Measurements from ENCODE around the gene CREB5.

CREB5 gene

DNA sequence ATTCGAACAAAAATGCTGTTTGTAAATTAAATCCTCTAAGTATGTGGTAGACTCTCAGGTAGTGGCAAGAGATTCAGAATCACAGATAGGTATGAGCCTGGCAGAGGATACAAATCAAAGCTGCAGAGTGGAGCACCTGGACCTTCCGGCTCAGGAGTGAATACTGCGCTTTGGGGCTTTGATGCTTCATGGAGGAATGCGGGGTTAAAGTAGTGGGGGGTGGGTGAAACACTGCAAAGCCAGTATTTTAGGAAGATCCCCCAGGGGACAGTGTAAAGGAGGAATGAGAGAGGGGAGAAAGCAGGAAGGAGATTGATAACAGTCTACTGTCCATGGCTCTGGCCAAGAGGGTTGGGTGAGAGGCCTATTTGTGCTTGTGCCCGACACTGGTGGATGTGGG lies 43.2 kb downstream of the CREB5 start:
- TF ChIP-seq, protein P1, sequence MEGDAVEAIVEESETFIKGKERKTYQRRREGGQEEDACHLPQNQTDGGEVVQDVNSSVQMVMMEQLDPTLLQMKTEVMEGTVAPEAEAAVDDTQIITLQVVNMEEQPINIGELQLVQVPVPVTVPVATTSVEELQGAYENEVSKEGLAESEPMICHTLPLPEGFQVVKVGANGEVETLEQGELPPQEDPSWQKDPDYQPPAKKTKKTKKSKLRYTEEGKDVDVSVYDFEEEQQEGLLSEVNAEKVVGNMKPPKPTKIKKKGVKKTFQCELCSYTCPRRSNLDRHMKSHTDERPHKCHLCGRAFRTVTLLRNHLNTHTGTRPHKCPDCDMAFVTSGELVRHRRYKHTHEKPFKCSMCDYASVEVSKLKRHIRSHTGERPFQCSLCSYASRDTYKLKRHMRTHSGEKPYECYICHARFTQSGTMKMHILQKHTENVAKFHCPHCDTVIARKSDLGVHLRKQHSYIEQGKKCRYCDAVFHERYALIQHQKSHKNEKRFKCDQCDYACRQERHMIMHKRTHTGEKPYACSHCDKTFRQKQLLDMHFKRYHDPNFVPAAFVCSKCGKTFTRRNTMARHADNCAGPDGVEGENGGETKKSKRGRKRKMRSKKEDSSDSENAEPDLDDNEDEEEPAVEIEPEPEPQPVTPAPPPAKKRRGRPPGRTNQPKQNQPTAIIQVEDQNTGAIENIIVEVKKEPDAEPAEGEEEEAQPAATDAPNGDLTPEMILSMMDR (conservative IDR thresholded peaks at IDR 0.05): no peak

DNA sequence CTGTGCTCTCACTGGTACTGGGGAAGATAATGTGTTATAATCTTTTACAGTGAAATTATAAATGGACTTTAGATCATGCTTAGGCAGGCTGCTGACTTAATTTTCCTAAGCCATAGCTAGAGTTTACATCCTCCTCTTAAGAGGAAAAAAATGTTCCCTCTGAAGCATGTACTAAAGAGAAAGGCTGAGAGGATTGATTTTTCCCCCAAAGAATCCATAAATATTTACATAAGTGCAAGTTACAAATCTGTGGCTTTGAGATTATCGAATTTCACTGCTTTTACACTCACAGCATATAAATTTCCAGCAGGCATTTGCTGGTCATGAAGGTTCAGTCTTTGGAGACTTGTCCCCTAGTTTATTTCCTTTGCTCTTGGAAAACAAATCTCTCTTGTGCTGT lies 43.7 kb downstream of the CREB5 start:
- H3K27ac ChIP-seq: no peak overlapping the region
- TF ChIP-seq, protein P1 (conservative IDR thresholded peaks at IDR 0.05): no peak

More for the DNA sequence above, 43.2 kb downstream of the CREB5 start:
- no peak overlapping the region for H3K27ac ChIP-seq

DNA sequence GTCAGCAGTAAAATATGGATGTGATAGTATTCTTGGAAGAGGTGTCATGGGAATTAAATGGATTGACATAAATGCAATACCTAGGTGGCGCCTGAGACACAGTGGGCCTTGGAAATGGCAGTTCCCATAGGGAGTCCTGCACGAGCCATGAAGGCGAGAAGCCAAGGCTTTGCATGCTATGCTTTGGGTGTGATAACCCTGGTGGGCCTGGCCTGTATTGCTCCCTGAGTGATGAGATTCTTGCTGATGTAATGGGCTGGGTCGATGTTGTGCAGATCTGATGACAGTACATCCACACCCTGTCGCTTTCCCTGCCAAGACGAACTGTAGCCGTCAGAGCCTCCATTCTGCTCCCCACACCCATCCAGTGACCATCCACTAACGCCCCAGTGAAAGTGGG lies 46.4 kb downstream of the CREB5 start:
- TF ChIP-seq, protein P1 (conservative IDR thresholded peaks at IDR 0.05): no peak
- H3K27ac ChIP-seq: no peak overlapping the region

DNA sequence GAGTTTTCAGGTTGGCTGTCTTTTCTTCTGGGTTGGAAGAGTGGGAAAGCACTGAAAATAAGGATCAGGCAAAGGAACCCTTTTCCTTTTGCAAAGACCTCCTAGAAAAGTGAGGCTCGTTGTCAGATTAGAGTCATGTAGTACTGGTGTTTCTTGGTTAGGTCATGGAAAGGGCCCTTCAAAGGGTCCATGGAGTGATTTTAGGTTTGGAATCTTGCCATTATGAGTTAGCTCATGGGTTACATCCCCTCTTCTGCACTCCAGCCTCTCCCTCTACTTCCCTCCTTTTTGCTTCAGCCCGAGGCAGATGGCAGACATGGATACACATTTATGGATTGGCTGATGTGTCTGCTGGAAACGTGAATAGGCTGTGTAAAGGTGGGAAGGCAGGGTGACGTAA lies 47.0 kb downstream of the CREB5 start:
- H3K27ac ChIP-seq: no peak overlapping the region
- TF ChIP-seq, protein P1 (conservative IDR thresholded peaks at IDR 0.05): no peak

DNA sequence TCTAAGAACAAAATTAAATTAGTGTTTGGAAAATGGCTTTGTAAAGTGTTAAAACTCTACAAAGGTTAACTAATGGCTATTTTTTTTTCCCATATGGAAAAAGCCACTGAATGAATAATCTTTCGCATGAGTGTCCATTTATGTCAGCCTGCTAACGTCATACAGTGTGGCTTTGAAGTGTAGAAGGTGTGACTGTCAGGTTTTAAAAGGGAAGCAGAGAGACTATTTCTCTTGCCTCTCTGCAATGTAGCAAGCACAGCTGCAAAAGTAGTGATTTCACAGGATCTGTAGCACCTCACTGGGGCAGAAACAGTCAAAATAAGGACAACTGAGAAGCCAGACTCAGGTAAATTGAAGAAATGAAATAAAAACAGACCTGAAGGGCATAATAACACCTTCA lies 53.4 kb downstream of the CREB5 start:
- TF ChIP-seq, protein P1 (conservative IDR thresholded peaks at IDR 0.05): no peak

DNA sequence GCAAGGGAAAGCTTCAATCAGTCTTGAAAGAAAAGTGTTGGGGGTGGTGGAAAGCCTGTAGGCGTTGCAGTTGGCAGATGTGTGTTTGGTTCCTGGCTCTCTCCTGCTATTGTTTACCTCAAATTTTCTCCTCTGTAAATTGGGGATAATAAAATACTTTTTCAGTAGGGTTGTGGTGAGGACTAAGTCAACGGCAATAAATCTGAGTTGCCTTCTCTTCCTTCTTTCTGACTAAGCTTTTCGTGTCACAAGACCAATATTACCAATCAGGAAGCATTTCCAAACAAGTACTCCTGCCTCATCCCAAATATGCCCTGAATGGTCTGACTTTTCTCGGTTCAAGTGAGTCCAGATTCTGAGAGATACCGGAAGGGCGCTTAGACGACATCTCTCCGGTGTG lies 54.0 kb downstream of the CREB5 start:
- TF ChIP-seq, protein P1 (conservative IDR thresholded peaks at IDR 0.05): no peak

More for the DNA sequence above, 53.4 kb downstream of the CREB5 start:
- no peak overlapping the region for H3K27ac ChIP-seq

DNA sequence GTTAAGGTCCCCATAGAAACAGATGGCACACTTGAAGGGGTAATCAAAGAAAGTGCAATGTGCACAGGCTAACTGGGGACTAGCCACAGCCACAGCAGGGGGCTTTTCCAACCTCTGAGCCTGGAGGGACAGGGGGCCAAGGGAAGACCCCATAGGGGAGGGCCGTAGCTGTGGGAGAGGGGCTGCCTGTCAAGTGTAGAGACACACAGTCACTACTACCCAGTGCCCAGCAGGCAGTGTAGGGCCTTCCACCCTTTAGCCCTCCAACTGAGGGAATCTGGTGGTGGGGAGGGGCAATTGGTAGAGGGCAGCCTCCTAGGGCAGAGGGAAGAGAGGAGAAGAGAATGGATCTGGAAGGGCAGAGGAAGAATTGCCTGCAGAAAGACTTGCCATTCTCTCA lies 54.6 kb downstream of the CREB5 start:
- TF ChIP-seq, protein P1 (conservative IDR thresholded peaks at IDR 0.05): no peak
- H3K27ac ChIP-seq: no peak overlapping the region

More for the DNA sequence above, 54.0 kb downstream of the CREB5 start:
- no peak overlapping the region for H3K27ac ChIP-seq

All from VCaP (cell line).